ENCODE data around the gene FSD1L. TPM values are rescaled to one million over a fixed set of nuclear protein-coding genes. Genes with fewer than 3 reads are reported as not detected.

Gene FSD1L
- total RNA-seq, 1 experiment from 2014 or later: 5.6 TPM

GRCh38 chr9:105496826-105497225, 49.0 kb downstream of the FSD1L start:
- CTCF ChIA-PET: no interaction called here

GRCh38 chr9:105497704-105498103, 49.9 kb downstream of the FSD1L start:
- Histone ChIP-seq H4K20me1 (ENCODE audit: insufficient read depth) (no peaks in the 10 kb centered on the region), H3K9me3 (ENCODE audit: insufficient read depth, low read depth) (no peaks in the 10 kb centered on the region), H3K9me2 (ENCODE audit: insufficient read depth) (no peaks in the 10 kb centered on the region; the same call in 1 of the 2 replicates), H2AFZ (no peak overlapping the region), H3K4me1 (replicated peaks; ENCODE audit: insufficient read depth) (no peaks in the 10 kb centered on the region), H3K79me2 (ENCODE audit: low read depth) (no peaks in the 10 kb centered on the region), H3K27ac (no peak overlapping the region), H3K36me3 (ENCODE audit: low read depth) (no peaks in the 10 kb centered on the region), H3K4me3 (no peak overlapping the region), H3K27me3 (ENCODE audit: insufficient read depth, low read depth) (no peaks in the 10 kb centered on the region), H3F3A (ENCODE audit: insufficient read depth, low read depth) (no peaks in the 10 kb centered on the region), H3K4me2 (no peak overlapping the region)
- ChIA-PET CTCF (no interaction called here), POLR2A (ENCODE audit: unreplicated experiment) (no interaction called here)
- TF ChIP-seq CTCF (conservative IDR thresholded peaks at IDR 0.05) (no peak), EZH2 (IDR thresholded peaks at IDR 0.05; ENCODE audit: low read depth) (no peak)
- BruUV-seq (replicated peaks): no TSS peak
- DNase-seq: no peak
- intact Hi-C loops (cut with micrococcal nuclease; ENCODE audit: unreplicated experiment): no loop called here

More at GRCh38 chr9:105496826-105497225, 49.0 kb downstream of the FSD1L start:
- intact Hi-C loops (cut with micrococcal nuclease; ENCODE audit: unreplicated experiment): no loop called here
- no peaks in the 10 kb centered on the region for H4K20me1 ChIP-seq (ENCODE audit: insufficient read depth)
- no TSS peak for BruUV-seq (replicated peaks)
- no peaks in the 10 kb centered on the region; the same call in 1 of the 2 replicates for H3K9me2 ChIP-seq (ENCODE audit: insufficient read depth)
- H3F3A ChIP-seq (ENCODE audit: insufficient read depth, low read depth): no peaks in the 10 kb centered on the region
- H3K4me1 ChIP-seq (replicated peaks; ENCODE audit: insufficient read depth): no peaks in the 10 kb centered on the region
- H3K27ac ChIP-seq: no peak overlapping the region
- H3K4me2 ChIP-seq: no peak overlapping the region
- POLR2A ChIA-PET (ENCODE audit: unreplicated experiment): no interaction called here
- DNase-seq: no peak
- no peaks in the 10 kb centered on the region for H3K27me3 ChIP-seq (ENCODE audit: insufficient read depth, low read depth)
- TF ChIP-seq EZH2 (IDR thresholded peaks at IDR 0.05; ENCODE audit: low read depth) (no peak), CTCF (conservative IDR thresholded peaks at IDR 0.05) (no peak)
- no peaks in the 10 kb centered on the region for H3K9me3 ChIP-seq (ENCODE audit: insufficient read depth, low read depth)
- no peak overlapping the region for H3K4me3 ChIP-seq
- H3K79me2 ChIP-seq (ENCODE audit: low read depth): no peaks in the 10 kb centered on the region
- H2AFZ ChIP-seq: no peak overlapping the region
- no peaks in the 10 kb centered on the region for H3K36me3 ChIP-seq (ENCODE audit: low read depth)

GRCh38 chr9:105500108-105500766, 52.4 kb downstream of the FSD1L start:
- H3K9me3 ChIP-seq (ENCODE audit: insufficient read depth, low read depth): no peaks in the 10 kb centered on the region
- no peak for DNase-seq
- TF ChIP-seq EZH2 (IDR thresholded peaks at IDR 0.05; ENCODE audit: low read depth): no peak
- TF ChIP-seq CTCF (conservative IDR thresholded peaks at IDR 0.05): no peak
- H3K27ac ChIP-seq: no peak overlapping the region
- no peaks in the 10 kb centered on the region; the same call in 1 of the 2 replicates for H3K9me2 ChIP-seq (ENCODE audit: insufficient read depth)
- ChIA-PET POLR2A (ENCODE audit: unreplicated experiment) (interaction anchor here (0.5 kb wide), 1 partner anchor 1054 kb away, joined by 7 read pairs; no protein-coding TSS in a partner anchor), CTCF (no interaction called here)
- H2AFZ ChIP-seq: no peak overlapping the region
- no peaks in the 10 kb centered on the region for H4K20me1 ChIP-seq (ENCODE audit: insufficient read depth)
- H3K4me3 ChIP-seq: no peak overlapping the region
- H3K36me3 ChIP-seq (ENCODE audit: low read depth): no peaks in the 10 kb centered on the region
- BruUV-seq (replicated peaks): no TSS peak
- H3K27me3 ChIP-seq (ENCODE audit: insufficient read depth, low read depth): no peaks in the 10 kb centered on the region
- no peaks in the 10 kb centered on the region for H3K79me2 ChIP-seq (ENCODE audit: low read depth)
- no peak overlapping the region for H3K4me2 ChIP-seq
- intact Hi-C loops (cut with micrococcal nuclease; ENCODE audit: unreplicated experiment): no loop called here
- H3F3A ChIP-seq (ENCODE audit: insufficient read depth, low read depth): no peaks in the 10 kb centered on the region
- no peaks in the 10 kb centered on the region; the same call in 1 of the 2 replicates for H3K4me1 ChIP-seq (replicated peaks; ENCODE audit: insufficient read depth)

Data from PC-9 (cell line).